Measurements from ENCODE around the gene RPL7A. TPM values are rescaled to one million over a fixed set of nuclear protein-coding genes. Genes with fewer than 3 reads are reported as not detected.
A peak's percentile ranks its signal among the peaks of the same experiment; 100 is the strongest.

Gene RPL7A
- total and polyA plus RNA-seq, 5 donors from 2014 or later, result 747 to 1,813 (median 1,059) TPM

- no peaks in the 10 kb centered on the region for H3K9me3 Mint-ChIP-seq
- H3K36me3 Mint-ChIP-seq, result peaks cover 27% of the 10 kb centered on the region
- Histone ChIP-seq H3K4me3 (ENCODE audit: low read depth, low read length) (no peak overlapping the region), H3K27me3 (ENCODE audit: control insufficient read depth, insufficient read depth, low read length) (no peaks in the 10 kb centered on the region), H3K27ac (ENCODE audit: insufficient read depth, low read length, poor library complexity, severe bottlenecking) (no peak overlapping the region), H3K36me3 (ENCODE audit: control insufficient read depth, insufficient read depth, low read length) (peaks cover 28% of the 10 kb centered on the region), H3K9me3 (ENCODE audit: control insufficient read depth in 2 of 2, low read length in 2 of 2) (no peaks in the 10 kb centered on the region), H3K4me1 (ENCODE audit: control insufficient read depth, insufficient read depth, low read length, poor library complexity, severe bottlenecking) (peaks cover 34% of the 10 kb centered on the region)
- no peaks in the 10 kb centered on the region for H3K27me3 Mint-ChIP-seq
- no peak for DNase-seq
- H3K27ac Mint-ChIP-seq, result no peak overlapping the region
- H3K4me3 Mint-ChIP-seq, result peak overlapping the region in 1 of 4 donors; percentile 88
- peaks cover 0 to 60% (median 33%) of the 10 kb centered on the region in 4 donors for H3K4me1 Mint-ChIP-seq
- no peak for ATAC-seq (ENCODE audit: low read depth in 2 of 2)
Observed at GRCh38 chr9:133344071-133344470, 3.9 kb upstream of the RPL7A start.

DNA sequence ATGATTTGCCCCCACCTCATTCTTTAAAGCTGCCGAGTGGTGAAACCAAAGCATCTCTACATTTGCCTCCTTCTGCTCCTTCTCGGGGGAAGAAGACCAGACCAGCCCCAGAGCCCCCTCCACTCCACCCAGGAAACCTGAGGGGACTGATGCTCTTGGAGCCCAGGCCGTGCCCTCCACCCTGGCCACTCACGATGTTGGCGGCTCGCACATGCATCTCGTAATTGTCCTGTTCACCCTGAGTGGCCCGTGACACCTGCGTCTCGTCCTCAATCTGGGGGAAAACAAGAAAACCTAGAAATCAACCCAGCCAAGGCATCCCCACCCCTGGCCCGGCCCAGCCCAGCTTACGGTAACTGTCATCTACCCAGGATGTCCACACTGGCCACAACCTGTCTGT, 3.0 kb upstream of the RPL7A start:
- Histone ChIP-seq H3K27ac (ENCODE audit: insufficient read depth, low read length, poor library complexity, severe bottlenecking) (no peak overlapping the region), H3K27me3 (ENCODE audit: control insufficient read depth, insufficient read depth, low read length) (no peaks in the 10 kb centered on the region), H3K4me1 (ENCODE audit: control insufficient read depth, insufficient read depth, low read length, poor library complexity, severe bottlenecking) (peaks cover 39% of the 10 kb centered on the region), H3K36me3 (ENCODE audit: control insufficient read depth, insufficient read depth, low read length) (peaks cover 37% of the 10 kb centered on the region), H3K4me3 (ENCODE audit: low read depth, low read length) (no peak overlapping the region), H3K9me3 (ENCODE audit: control insufficient read depth in 2 of 2, low read length in 2 of 2) (no peaks in the 10 kb centered on the region)
- DNase-seq (no peak), ATAC-seq (ENCODE audit: low read depth in 2 of 2) (no peak)
- H3K27ac Mint-ChIP-seq, result no peak overlapping the region
- peaks cover 25% of the 10 kb centered on the region for H3K36me3 Mint-ChIP-seq
- peak overlapping the region in 2 of 4 donors; percentile 36 to 88 for H3K4me3 Mint-ChIP-seq
- H3K9me3 Mint-ChIP-seq, result no peaks in the 10 kb centered on the region
- H3K4me1 Mint-ChIP-seq, result peaks cover 0 to 59% (median 36%) of the 10 kb centered on the region in 4 donors
- H3K27me3 Mint-ChIP-seq, result no peaks in the 10 kb centered on the region

DNA sequence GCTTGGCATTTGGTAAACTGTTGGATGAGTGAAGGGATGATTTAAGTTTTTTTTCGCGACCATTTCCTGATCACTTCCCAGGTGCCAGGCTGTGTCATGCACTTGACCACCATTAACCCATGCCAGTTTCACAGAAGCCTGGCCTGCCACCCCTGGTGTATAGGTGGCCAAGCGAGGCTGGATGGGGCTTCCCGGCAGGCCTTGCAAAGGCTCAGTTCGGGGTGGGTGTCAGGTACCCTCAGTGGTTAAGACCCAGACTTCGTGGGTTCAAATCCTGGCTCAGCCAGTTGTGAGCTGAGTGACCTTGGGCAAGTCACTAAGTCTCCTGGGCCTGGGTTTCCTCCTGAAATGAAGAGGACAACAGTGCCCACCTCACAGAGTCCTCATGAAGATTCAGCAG, 2.4 kb upstream of the RPL7A start:
- H3K27me3 Mint-ChIP-seq, result no peaks in the 10 kb centered on the region
- Histone ChIP-seq H3K9me3 (ENCODE audit: control insufficient read depth in 2 of 2, low read length in 2 of 2) (no peaks in the 10 kb centered on the region), H3K4me3 (ENCODE audit: low read depth, low read length) (no peak overlapping the region), H3K27me3 (ENCODE audit: control insufficient read depth, insufficient read depth, low read length) (no peaks in the 10 kb centered on the region), H3K4me1 (ENCODE audit: control insufficient read depth, insufficient read depth, low read length, poor library complexity, severe bottlenecking) (peaks cover 33% of the 10 kb centered on the region), H3K27ac (ENCODE audit: insufficient read depth, low read length, poor library complexity, severe bottlenecking) (no peak overlapping the region), H3K36me3 (ENCODE audit: control insufficient read depth, insufficient read depth, low read length) (peaks cover 41% of the 10 kb centered on the region)
- DNase-seq, result no peak
- no peak overlapping the region for H3K27ac Mint-ChIP-seq
- H3K36me3 Mint-ChIP-seq, result peaks cover 25% of the 10 kb centered on the region
- H3K9me3 Mint-ChIP-seq, result no peaks in the 10 kb centered on the region
- peak overlapping the region in 3 of 4 donors; percentile 88 to 98 (median 89) for H3K4me3 Mint-ChIP-seq
- ATAC-seq (ENCODE audit: low read depth in 2 of 2), result no peak
- H3K4me1 Mint-ChIP-seq, result peaks cover 0 to 56% (median 33%) of the 10 kb centered on the region in 4 donors

- Histone ChIP-seq H3K4me3 (ENCODE audit: low read depth, low read length) (peak overlapping the region; percentile 26), H3K4me1 (ENCODE audit: control insufficient read depth, insufficient read depth, low read length, poor library complexity, severe bottlenecking) (peaks cover 31% of the 10 kb centered on the region), H3K27ac (ENCODE audit: insufficient read depth, low read length, poor library complexity, severe bottlenecking) (peak overlapping the region; percentile 89), H3K27me3 (ENCODE audit: control insufficient read depth, insufficient read depth, low read length) (no peaks in the 10 kb centered on the region), H3K9me3 (ENCODE audit: control insufficient read depth in 2 of 2, low read length in 2 of 2) (no peaks in the 10 kb centered on the region), H3K36me3 (ENCODE audit: control insufficient read depth, insufficient read depth, low read length) (peaks cover 41% of the 10 kb centered on the region)
- Mint-ChIP-seq H3K9me3 (no peaks in the 10 kb centered on the region), H3K27ac (peak overlapping the region in 2 of 3 donors; percentile 87 to 89), H3K4me3 (peak overlapping the region; percentile 86 to 98 (median 88)), H3K27me3 (no peaks in the 10 kb centered on the region), H3K4me1 (peaks cover 0 to 50% (median 29%) of the 10 kb centered on the region in 4 donors), H3K36me3 (peaks cover 27% of the 10 kb centered on the region)
- DNase-seq (no peak), ATAC-seq (ENCODE audit: low read depth in 2 of 2) (no peak)
Observed at GRCh38 chr9:133346021-133346785, 1.8 kb upstream of the RPL7A start.

DNA sequence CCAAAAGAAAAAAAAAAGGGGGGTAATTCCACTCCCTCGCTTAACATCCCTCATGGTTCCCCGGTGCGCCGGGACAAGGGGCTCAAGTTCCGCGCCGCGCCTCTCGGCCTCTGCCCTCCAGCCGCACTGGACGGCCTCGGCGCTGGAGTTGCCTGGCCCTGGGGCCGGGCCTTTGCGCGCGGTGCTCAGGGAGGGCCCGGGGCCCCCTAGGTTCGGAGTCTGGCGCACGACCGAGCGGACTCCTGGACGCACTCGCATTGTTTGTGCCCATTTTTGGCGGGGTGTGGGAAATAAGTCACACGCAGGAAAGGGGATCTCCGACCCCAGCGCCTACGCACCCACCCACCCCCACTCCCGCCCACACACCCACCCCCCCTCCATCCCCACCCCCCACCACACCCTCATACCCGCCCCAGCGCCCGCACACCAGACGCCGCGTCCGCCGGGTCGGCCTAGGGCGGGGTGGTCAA, 468 bp upstream of the RPL7A start:
- Histone ChIP-seq H3K4me1 (ENCODE audit: control insufficient read depth, insufficient read depth, low read length, poor library complexity, severe bottlenecking) (peaks cover 31% of the 10 kb centered on the region), H3K9me3 (ENCODE audit: control insufficient read depth in 2 of 2, low read length in 2 of 2) (no peaks in the 10 kb centered on the region), H3K27me3 (ENCODE audit: control insufficient read depth, insufficient read depth, low read length) (no peaks in the 10 kb centered on the region), H3K27ac (ENCODE audit: insufficient read depth, low read length, poor library complexity, severe bottlenecking) (peak overlapping the region; percentile 89), H3K4me3 (ENCODE audit: low read depth, low read length) (peak overlapping the region; percentile 57), H3K36me3 (ENCODE audit: control insufficient read depth, insufficient read depth, low read length) (peaks cover 55% of the 10 kb centered on the region)
- Mint-ChIP-seq H3K27ac (peak overlapping the region in 2 of 3 donors; percentile 96 to 98), H3K9me3 (no peaks in the 10 kb centered on the region), H3K36me3 (peaks cover 28% of the 10 kb centered on the region), H3K4me3 (peak overlapping the region; percentile 95 to 100 (median 98)), H3K27me3 (no peaks in the 10 kb centered on the region), H3K4me1 (peaks cover 0 to 42% (median 27%) of the 10 kb centered on the region in 4 donors)
- DNase-seq, result peak; percentile 44 to 58 (median 44)
- ATAC-seq (ENCODE audit: low read depth in 2 of 2), result peak; percentile 33 to 38

GRCh38 chr9:133348718-133349573, 928 bp downstream of the RPL7A start:
- H3K27ac Mint-ChIP-seq, result peak overlapping the region; percentile 96 to 100 (median 98)
- no peaks in the 10 kb centered on the region for H3K9me3 Mint-ChIP-seq
- H3K4me1 ChIP-seq (ENCODE audit: control insufficient read depth, insufficient read depth, low read length, poor library complexity, severe bottlenecking), result peaks cover 31% of the 10 kb centered on the region
- ATAC-seq (ENCODE audit: low read depth in 2 of 2) (no peak), DNase-seq (no peak)
- peak overlapping the region; percentile 76 for H3K4me3 ChIP-seq (ENCODE audit: low read depth, low read length)
- peak overlapping the region; percentile 89 for H3K27ac ChIP-seq (ENCODE audit: insufficient read depth, low read length, poor library complexity, severe bottlenecking)
- peaks cover 32% of the 10 kb centered on the region for H3K36me3 Mint-ChIP-seq
- peak overlapping the region; percentile 95 to 100 (median 96) for H3K4me3 Mint-ChIP-seq
- H3K4me1 Mint-ChIP-seq, result peaks cover 0 to 39% (median 27%) of the 10 kb centered on the region in 4 donors
- H3K9me3 ChIP-seq (ENCODE audit: control insufficient read depth in 2 of 2, low read length in 2 of 2), result no peaks in the 10 kb centered on the region
- no peaks in the 10 kb centered on the region for H3K27me3 ChIP-seq (ENCODE audit: control insufficient read depth, insufficient read depth, low read length)
- H3K36me3 ChIP-seq (ENCODE audit: control insufficient read depth, insufficient read depth, low read length), result peaks cover 52% of the 10 kb centered on the region
- H3K27me3 Mint-ChIP-seq, result peaks cover under 1% of the 10 kb centered on the region

- Mint-ChIP-seq H3K27ac (peak overlapping the region; percentile 91 to 98 (median 96)), H3K36me3 (peaks cover 32% of the 10 kb centered on the region)
- peaks cover 43% of the 10 kb centered on the region for H3K36me3 ChIP-seq (ENCODE audit: control insufficient read depth, insufficient read depth, low read length)
Observed at GRCh38 chr9:133349965-133350616, 2.1 kb downstream of the RPL7A start.

More at GRCh38 chr9:133349965-133350616, 2.1 kb downstream of the RPL7A start:
- H3K4me3 Mint-ChIP-seq, result peak overlapping the region; percentile 46 to 98 (median 74)
- peak overlapping the region; percentile 89 for H3K27ac ChIP-seq (ENCODE audit: insufficient read depth, low read length, poor library complexity, severe bottlenecking)
- H3K4me3 ChIP-seq (ENCODE audit: low read depth, low read length), result no peak overlapping the region
- DNase-seq, result no peak
- no peaks in the 10 kb centered on the region for H3K9me3 ChIP-seq (ENCODE audit: control insufficient read depth in 2 of 2, low read length in 2 of 2)
- no peaks in the 10 kb centered on the region for H3K9me3 Mint-ChIP-seq
- H3K27me3 ChIP-seq (ENCODE audit: control insufficient read depth, insufficient read depth, low read length), result no peaks in the 10 kb centered on the region
- peaks cover 31% of the 10 kb centered on the region for H3K4me1 ChIP-seq (ENCODE audit: control insufficient read depth, insufficient read depth, low read length, poor library complexity, severe bottlenecking)
- H3K4me1 Mint-ChIP-seq, result peaks cover 0 to 44% (median 27%) of the 10 kb centered on the region in 4 donors
- peaks cover 4% of the 10 kb centered on the region for H3K27me3 Mint-ChIP-seq
- ATAC-seq (ENCODE audit: low read depth in 2 of 2), result no peak
